IMR-90 (cell line): ENCODE measurements around the gene FPR2. TPM values are rescaled to one million over a fixed set of nuclear protein-coding genes. Genes with fewer than 3 reads are reported as not detected.

Experiments used
- ATAC-seq: fragments of 200-7000 bp; cut with Tn5 transposase; 2 replicates; pipeline ENCODE4 v1.9.1; 2020; ENCODE audit warnings: low read depth, mild to moderate bottlenecking, moderate library complexity
- BruUV-seq: library from RNA; stranded (reverse); fragments of 400-500 nt; replicated peaks from 2 replicates; lab custom pipeline; 2021; lab: Mats Ljungman, UMichigan
- CTCF ChIA-PET: fragments of 300-600 bp; formaldehyde crosslinking; extraction: SDS; loops from one replicate; lab custom pipeline; 2021; ENCODE audit warnings: antibody characterized with exemption; lab: Yijun Ruan, JAX
- POLR2A ChIA-PET: fragments of 300-600 bp; sonication (Branson Sonifier 250); formaldehyde crosslinking; loops from one replicate; lab custom pipeline; 2022; ENCODE audit warnings: antibody characterized with exemption; ENCODE audit not compliant: unreplicated experiment; lab: Charles Lee
- DNase-seq: peaks from one replicate; pipeline ENCODE4 v3.0.0; 2013
- H2AFZ ChIP-seq: replicated peaks from 2 replicates; pipeline ENCODE3; 2013; ENCODE audit warnings: low read length, mild to moderate bottlenecking; ENCODE audit not compliant: poor library complexity
- H2AK5ac ChIP-seq: 2 replicates; pipeline ENCODE4 v1.6.1; 2013; ENCODE audit warnings: low read depth, low read length, inconsistent platforms
- H2AK9ac ChIP-seq: replicated peaks from 2 replicates; pipeline ENCODE3; 2013; ENCODE audit warnings: mild to moderate bottlenecking, low read depth, low read length, moderate library complexity; ENCODE audit not compliant: poor library complexity
- H2BK120ac ChIP-seq: 2 replicates; pipeline ENCODE4 v1.6.1; 2013; ENCODE audit warnings: low read depth, low read length, inconsistent platforms
- H2BK15ac ChIP-seq: 3 replicates; pipeline ENCODE4 v1.6.1; 2013; ENCODE audit warnings: low read depth, low read length, inconsistent platforms
- H2BK20ac ChIP-seq: 2 replicates; pipeline ENCODE4 v1.6.1; 2013; ENCODE audit warnings: low read depth, mild to moderate bottlenecking, inconsistent platforms, low read length, moderate library complexity
- H2BK5ac ChIP-seq: 2 replicates; pipeline ENCODE4 v1.6.1; 2013; ENCODE audit warnings: mild to moderate bottlenecking, low read depth, low read length, inconsistent platforms; ENCODE audit not compliant: poor library complexity, severe bottlenecking
- H3K14ac ChIP-seq: replicated peaks from 2 replicates; pipeline ENCODE4 v1.6.1; 2013; ENCODE audit warnings: low read depth, low read length, inconsistent platforms
- H3K18ac ChIP-seq: 2 replicates; pipeline ENCODE4 v1.6.1; 2013; ENCODE audit warnings: low read depth, low read length, control low read depth
- H3K23ac ChIP-seq: 2 replicates; pipeline ENCODE4 v1.6.1; 2013; ENCODE audit warnings: low read depth, low read length, inconsistent platforms
- H3K27ac ChIP-seq: 2 replicates; pipeline ENCODE4 v1.5.1; 2013; ENCODE audit warnings: mild to moderate bottlenecking, control low read depth, low read length; ENCODE audit not compliant: insufficient read depth
- H3K27me3 ChIP-seq: 2 replicates; pipeline ENCODE4 v1.6.1; 2013; ENCODE audit warnings: low read length; ENCODE audit not compliant: control insufficient read depth, insufficient read depth
- H3K36me3 ChIP-seq: 2 replicates; pipeline ENCODE4 v1.6.1; 2013; ENCODE audit warnings: low read length, mixed read lengths; ENCODE audit not compliant: control insufficient read depth, insufficient read depth
- H3K4ac ChIP-seq: 2 replicates; pipeline ENCODE4 v1.6.1; 2013; ENCODE audit warnings: low read depth, low read length, inconsistent platforms
- H3K4me1 ChIP-seq: 2 replicates; pipeline ENCODE4 v1.6.1; 2013; ENCODE audit warnings: low read length, mixed read lengths; ENCODE audit not compliant: control insufficient read depth, insufficient read depth
- H3K4me2 ChIP-seq: 2 replicates; pipeline ENCODE4 v1.6.1; 2013; ENCODE audit warnings: low read depth, mild to moderate bottlenecking, control low read depth, low read length, moderate library complexity
- H3K4me3 ChIP-seq: 2 replicates; pipeline ENCODE4 v1.5.1; 2013; ENCODE audit warnings: low read depth, mild to moderate bottlenecking, control low read depth, low read length, moderate library complexity; ENCODE audit not compliant: insufficient read depth
- H3K56ac ChIP-seq: 2 replicates; pipeline ENCODE4 v1.6.1; 2013; ENCODE audit warnings: low read length, inconsistent platforms; ENCODE audit not compliant: insufficient read depth; ENCODE audit errors: extremely low read depth
- H3K79me1 ChIP-seq, 2 experiments: 2 replicates each; pipeline ENCODE4 v1.6.1; 2013; ENCODE audit warnings: low read length in 2 of 2, inconsistent platforms in 1 of 2, low read depth in 1 of 2
- H3K9ac ChIP-seq: 2 replicates; pipeline ENCODE4 v1.6.1; 2013; ENCODE audit warnings: low read depth, low read length, control low read depth
- H3K9me1 ChIP-seq: 2 replicates; pipeline ENCODE4 v1.6.1; 2013; ENCODE audit warnings: low read length, inconsistent platforms; ENCODE audit not compliant: insufficient read depth
- H3K9me3 ChIP-seq: 2 replicates; pipeline ENCODE4 v1.6.1; 2013; ENCODE audit warnings: low read length; ENCODE audit not compliant: control insufficient read depth, insufficient read depth
- H4K20me1 ChIP-seq: 2 replicates; pipeline ENCODE4 v1.6.1; 2013; ENCODE audit warnings: low read length, inconsistent platforms; ENCODE audit not compliant: insufficient read depth
- H4K5ac ChIP-seq: 2 replicates; pipeline ENCODE4 v1.6.1; 2013; ENCODE audit warnings: mild to moderate bottlenecking, low read depth, low read length, control low read depth
- H4K8ac ChIP-seq, 2 experiments: 2 replicates each; pipeline ENCODE4 v1.6.1; 2013; ENCODE audit warnings: low read depth in 2 of 2, low read length in 2 of 2, control low read depth in 1 of 2, inconsistent platforms in 1 of 2
- H4K91ac ChIP-seq: 2 replicates; pipeline ENCODE4 v1.6.1; 2013; ENCODE audit warnings: low read depth, low read length, inconsistent platforms; ENCODE audit not compliant: insufficient read depth
- BHLHE40 ChIP-seq: fragments of 150-350 bp; IDR thresholded peaks from 2 replicates; pipeline ENCODE4 v1.6.1; 2016; ENCODE audit warnings: mild to moderate bottlenecking, low read depth, low read length
- CEBPB ChIP-seq: IDR thresholded peaks from 2 replicates; pipeline ENCODE4 v1.6.1; 2012; ENCODE audit warnings: low read depth, low read length, improper control_type of control experiment
- CHD1 ChIP-seq: IDR thresholded peaks from 2 replicates; pipeline ENCODE4 v1.6.1; 2012; ENCODE audit warnings: low read depth, low read length, improper control_type of control experiment
- FOS ChIP-seq: fragments of 150-350 bp; IDR thresholded peaks from 2 replicates; pipeline ENCODE4 v1.6.1; 2016; ENCODE audit warnings: low read depth, low read length
- MAFK ChIP-seq: IDR thresholded peaks from 2 replicates; pipeline ENCODE4 v1.6.1; 2012; ENCODE audit warnings: low read depth, low read length, improper control_type of control experiment
- MAZ ChIP-seq: IDR thresholded peaks from 2 replicates; pipeline ENCODE4 v1.6.1; 2012; ENCODE audit warnings: low read depth, mild to moderate bottlenecking, low read length, improper control_type of control experiment, moderate library complexity, borderline replicate concordance
- MXI1 ChIP-seq: IDR thresholded peaks from 2 replicates; pipeline ENCODE4 v1.6.1; 2012; ENCODE audit warnings: low read depth, mild to moderate bottlenecking, low read length, moderate library complexity, borderline replicate concordance
- NFE2L2 ChIP-seq: fragments of 150-350 bp; IDR thresholded peaks from 2 replicates; pipeline ENCODE4 v1.6.1; 2016; ENCODE audit warnings: low read depth, mild to moderate bottlenecking, low read length
- RAD21 ChIP-seq: IDR thresholded peaks from 2 replicates; pipeline ENCODE4 v1.6.1; 2012; ENCODE audit warnings: low read length, improper control_type of control experiment
- RFX5 ChIP-seq: IDR thresholded peaks from 2 replicates; pipeline ENCODE4 v1.8.0; 2012; ENCODE audit warnings: low read depth, mild to moderate bottlenecking, low read length, moderate library complexity
- SMC3 ChIP-seq: fragments of 150-350 bp; IDR thresholded peaks from 2 replicates; pipeline ENCODE4 v1.6.1; 2016; ENCODE audit warnings: low read depth, mild to moderate bottlenecking, antibody characterized with exemption, low read length, moderate library complexity
- WGBS, 2 experiments: methylation state at CpG; one replicate each; pipeline versions ENCODE4 v1.1.5 to v1.1.7; 2013; ENCODE audit warnings: missing lambda C conversion rate in 2 of 2; ENCODE audit not compliant: insufficient read length in 1 of 2; ENCODE audit errors: extremely low coverage in 2 of 2; 5-methylcytosine and 5-hydroxymethylcytosine counted together
- dilution Hi-C: fragments of 300-500 bp; cut with HindIII; formaldehyde crosslinking; loops from one replicate; pipeline ENCODE4 v1.14.3; 2018; ENCODE audit warnings: low sequenced_read_pairs; ENCODE audit not compliant: unreplicated experiment
- in situ Hi-C: fragments of 300-500 bp; cut with MboI; formaldehyde crosslinking; loops from 3 replicates; pipeline ENCODE4 v1.14.3; 2019; ENCODE audit warnings: low sequenced_read_pairs, inconsistent platforms, mixed read lengths
- intact Hi-C: fragments of 100-400 bp; cut with micrococcal nuclease; formaldehyde crosslinking; loops from 2 replicates; pipeline ENCODE4 v1.10.0; 2022
- polyA plus RNA-seq, 3 experiments: library from polyadenylated mRNA; depleted of rRNA; stranded (reverse); fragments of >200 nt; gene quantifications; 2 replicates each; pipeline ENCODE4 v1.2.3, GENCODE V29; 2012; ENCODE audit warnings: low replicate concordance in 1 of 3
- total RNA-seq: library from RNA; depleted of rRNA; stranded (reverse); fragments of >200 nt; gene quantifications from 2 replicates; pipeline ENCODE4 v1.2.3, GENCODE V29; 2012
- TF ChIP-seq, protein P1 (sequence below): fragments of 150-350 bp; IDR thresholded peaks from 2 replicates; pipeline ENCODE4 v1.6.1; 2016; ENCODE audit warnings: low read depth, mild to moderate bottlenecking, low read length, moderate library complexity, borderline replicate concordance
- TF ChIP-seq, protein P2 (sequence below): fragments of 150-350 bp; IDR thresholded peaks from 2 replicates; pipeline ENCODE4 v1.6.1; 2017; ENCODE audit warnings: mild to moderate bottlenecking, antibody characterized with exemption, low read length, low read depth

The FPR2 gene
- total and polyA plus RNA-seq, 2 of the 4 experiments (the other 2 are of a cell fraction): not detected

DNA sequence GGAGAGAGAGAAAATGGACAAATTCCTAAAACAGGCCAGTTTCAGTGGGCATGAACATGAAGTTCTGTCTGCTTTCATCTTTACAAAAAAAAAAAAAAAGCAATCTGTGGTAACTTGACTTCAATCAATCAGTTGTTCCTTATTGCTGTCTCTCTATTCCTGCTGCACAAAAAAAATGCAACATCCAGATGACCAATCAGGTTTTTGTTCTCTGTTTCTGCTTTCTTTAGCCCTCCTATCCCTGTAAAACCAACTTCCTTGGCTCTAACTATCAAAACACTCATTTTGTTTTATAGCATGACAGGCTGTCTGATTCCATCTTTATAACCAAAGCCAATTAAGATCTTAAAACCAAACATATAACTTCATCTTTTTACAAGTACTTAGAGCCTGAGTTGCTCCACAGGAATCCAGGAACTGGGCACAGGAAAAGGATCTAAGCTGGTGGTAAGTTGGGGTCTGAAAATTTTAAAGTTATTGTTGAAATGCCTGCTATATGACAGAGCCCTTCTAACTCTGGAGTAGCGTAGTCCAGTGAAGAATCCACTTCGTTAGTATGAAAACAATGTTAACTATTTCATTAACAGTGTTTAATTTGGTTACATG lies 34.0 kb downstream of the FPR2 start, which contains the start of gene FPR3:
TSS of gene FPR3 (plus strand) at position 273 of the 606 bp plus-strand sequence. CDS start 28,592 bp downstream, outside the sequence.
- no peak within 1 kb of the TSS for H4K5ac ChIP-seq
- dilution Hi-C loops: no loop called here
- ChIA-PET CTCF (no interaction called here), POLR2A (no interaction called here)
- no TSS peak for BruUV-seq
- no peak within 1 kb of the TSS for H2BK20ac ChIP-seq
- no peak within 1 kb of the TSS for H4K8ac ChIP-seq
- in situ Hi-C loops: no loop called here
- no peak within 1 kb of the TSS for H2AFZ ChIP-seq
- intact Hi-C loops: no loop called here
- no peak within 1 kb of the TSS for H2AK5ac ChIP-seq
- no peak within 1 kb of the TSS for H4K91ac ChIP-seq
- no peaks in the 10 kb centered on the region for H3K9me1 ChIP-seq
- H2AK9ac ChIP-seq: no peak within 1 kb of the TSS
- H3K4me3 ChIP-seq: no peak within 1 kb of the TSS
- H4K20me1 ChIP-seq: no peaks in the 10 kb centered on the region
- DNase-seq (no peak), ATAC-seq (no peak)
- no peak within 1 kb of the TSS for H3K27ac ChIP-seq
- no peaks in the 10 kb centered on the region for H3K27me3 ChIP-seq
- H3K23ac ChIP-seq: no peak within 1 kb of the TSS
- no peak within 1 kb of the TSS for H3K56ac ChIP-seq
- H3K9ac ChIP-seq: no peak within 1 kb of the TSS
- TF ChIP-seq MXI1 (no peak), CHD1 (no peak), CEBPB (no peak), MAFK (no peak), BHLHE40 (no peak), RFX5 (no peak), SMC3 (no peak), RAD21 (no peak), FOS (no peak), MAZ (no peak), NFE2L2 (no peak)
- TF ChIP-seq, protein P1, sequence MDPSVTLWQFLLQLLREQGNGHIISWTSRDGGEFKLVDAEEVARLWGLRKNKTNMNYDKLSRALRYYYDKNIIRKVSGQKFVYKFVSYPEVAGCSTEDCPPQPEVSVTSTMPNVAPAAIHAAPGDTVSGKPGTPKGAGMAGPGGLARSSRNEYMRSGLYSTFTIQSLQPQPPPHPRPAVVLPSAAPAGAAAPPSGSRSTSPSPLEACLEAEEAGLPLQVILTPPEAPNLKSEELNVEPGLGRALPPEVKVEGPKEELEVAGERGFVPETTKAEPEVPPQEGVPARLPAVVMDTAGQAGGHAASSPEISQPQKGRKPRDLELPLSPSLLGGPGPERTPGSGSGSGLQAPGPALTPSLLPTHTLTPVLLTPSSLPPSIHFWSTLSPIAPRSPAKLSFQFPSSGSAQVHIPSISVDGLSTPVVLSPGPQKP: no peak
- TF ChIP-seq, protein P2, sequence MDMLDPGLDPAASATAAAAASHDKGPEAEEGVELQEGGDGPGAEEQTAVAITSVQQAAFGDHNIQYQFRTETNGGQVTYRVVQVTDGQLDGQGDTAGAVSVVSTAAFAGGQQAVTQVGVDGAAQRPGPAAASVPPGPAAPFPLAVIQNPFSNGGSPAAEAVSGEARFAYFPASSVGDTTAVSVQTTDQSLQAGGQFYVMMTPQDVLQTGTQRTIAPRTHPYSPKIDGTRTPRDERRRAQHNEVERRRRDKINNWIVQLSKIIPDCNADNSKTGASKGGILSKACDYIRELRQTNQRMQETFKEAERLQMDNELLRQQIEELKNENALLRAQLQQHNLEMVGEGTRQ: no peak
- no peak within 1 kb of the TSS for H3K18ac ChIP-seq
- H2BK5ac ChIP-seq: no peak within 1 kb of the TSS
- H3K4me2 ChIP-seq: no peak within 1 kb of the TSS
- H2BK120ac ChIP-seq: no peak within 1 kb of the TSS
- H3K9me3 ChIP-seq: peaks cover 2% of the 10 kb centered on the region; the same call in 1 of the 2 replicates
- H3K14ac ChIP-seq: no peak within 1 kb of the TSS
- H3K36me3 ChIP-seq: no peaks in the 10 kb centered on the region
- H3K79me1 ChIP-seq: no peaks in the 10 kb centered on the region
- H3K4ac ChIP-seq: no peak within 1 kb of the TSS
- peaks cover 2% of the 10 kb centered on the region for H3K4me1 ChIP-seq
- no CpG with 5 or more reads among the region's 2 CpGs for WGBS, 2 experiments
- H2BK15ac ChIP-seq: no peak within 1 kb of the TSS
